ENCODE data around the gene CCR7.

The CCR7 gene

GRCh38 chr17:40520991-40521453, 44.2 kb downstream of the CCR7 start:
- Histone ChIP-seq H3K9me3 (peaks cover 45% of the 10 kb centered on the region), H4K20me1 (no peaks in the 10 kb centered on the region), H3K36me3 (peaks cover 56% of the 10 kb centered on the region), H3K4me2 (peak overlapping the region; percentile 93), H3K4me3 (peak overlapping the region; percentile 71), H3K27ac (peak overlapping the region; percentile 96), H3K27me3 (no peaks in the 10 kb centered on the region), H3K4me1 (peaks cover 66% of the 10 kb centered on the region), H3K9ac (peak overlapping the region; percentile 40; the same call in 1 of the 2 replicates)
- TF ChIP-seq Cebpa-rat (IDR thresholded peaks at IDR 0.05): no peak

- Histone ChIP-seq H3K4me2 (peak overlapping the region; percentile 93), H3K27me3 (no peaks in the 10 kb centered on the region), H3K4me3 (peak overlapping the region; percentile 71), H3K4me1 (peaks cover 84% of the 10 kb centered on the region), H3K36me3 (peaks cover 38% of the 10 kb centered on the region), H3K27ac (peak overlapping the region; percentile 96), H3K9me3 (peaks cover 30% of the 10 kb centered on the region), H3K9ac (peak overlapping the region; percentile 85), H4K20me1 (no peaks in the 10 kb centered on the region)
- no peak for TF ChIP-seq Cebpa-rat (IDR thresholded peaks at IDR 0.05)
Measured at GRCh38 chr17:40519089-40519775, 46.0 kb downstream of the CCR7 start.

- no peaks in the 10 kb centered on the region for H3K27me3 ChIP-seq
- peaks cover 91% of the 10 kb centered on the region for H3K4me1 ChIP-seq
- H4K20me1 ChIP-seq: no peaks in the 10 kb centered on the region
- peaks cover 32% of the 10 kb centered on the region for H3K36me3 ChIP-seq
- peak overlapping the region; percentile 71 for H3K4me3 ChIP-seq
- peaks cover 23% of the 10 kb centered on the region for H3K9me3 ChIP-seq
- H3K27ac ChIP-seq: peak overlapping the region; percentile 96
- peak overlapping the region; percentile 85 for H3K9ac ChIP-seq
- TF ChIP-seq Cebpa-rat (IDR thresholded peaks at IDR 0.05): no peak
- H3K4me2 ChIP-seq: peak overlapping the region; percentile 93
Measured at GRCh38 chr17:40518401-40519088, 46.7 kb downstream of the CCR7 start.

GRCh38 chr17:40517981-40518380, 47.3 kb downstream of the CCR7 start:
- H3K36me3 ChIP-seq: peaks cover 26% of the 10 kb centered on the region
- peaks cover 97% of the 10 kb centered on the region for H3K4me1 ChIP-seq
- peak overlapping the region; percentile 71 for H3K4me3 ChIP-seq
- H3K4me2 ChIP-seq: peak overlapping the region; percentile 93
- no peak for TF ChIP-seq Cebpa-rat (IDR thresholded peaks at IDR 0.05)
- peak overlapping the region; percentile 85 for H3K9ac ChIP-seq
- peaks cover 18% of the 10 kb centered on the region for H3K9me3 ChIP-seq
- H4K20me1 ChIP-seq: no peaks in the 10 kb centered on the region
- H3K27me3 ChIP-seq: no peaks in the 10 kb centered on the region
- H3K27ac ChIP-seq: peak overlapping the region; percentile 96

GRCh38 chr17:40517286-40517662, 48.0 kb downstream of the CCR7 start:
- H3K4me2 ChIP-seq: peak overlapping the region; percentile 93
- H3K36me3 ChIP-seq: peaks cover 19% of the 10 kb centered on the region
- no peaks in the 10 kb centered on the region for H3K27me3 ChIP-seq
- H4K20me1 ChIP-seq: no peaks in the 10 kb centered on the region
- peak overlapping the region; percentile 96 for H3K27ac ChIP-seq
- H3K4me1 ChIP-seq: peaks cover 98% of the 10 kb centered on the region
- H3K9me3 ChIP-seq: peaks cover 11% of the 10 kb centered on the region
- peak overlapping the region; percentile 85 for H3K9ac ChIP-seq
- no peak for TF ChIP-seq Cebpa-rat (IDR thresholded peaks at IDR 0.05)
- peak overlapping the region; percentile 71 for H3K4me3 ChIP-seq

GRCh38 chr17:40516581-40517285, 48.5 kb downstream of the CCR7 start:
- peaks cover 6% of the 10 kb centered on the region; the same call in 1 of the 2 replicates for H3K9me3 ChIP-seq
- H3K4me2 ChIP-seq: peak overlapping the region; percentile 93
- no peak for TF ChIP-seq Cebpa-rat (IDR thresholded peaks at IDR 0.05)
- no peaks in the 10 kb centered on the region for H3K27me3 ChIP-seq
- peaks cover 98% of the 10 kb centered on the region for H3K4me1 ChIP-seq
- no peaks in the 10 kb centered on the region for H4K20me1 ChIP-seq
- H3K4me3 ChIP-seq: peak overlapping the region; percentile 71
- peak overlapping the region; percentile 85 for H3K9ac ChIP-seq
- peaks cover 13% of the 10 kb centered on the region for H3K36me3 ChIP-seq
- H3K27ac ChIP-seq: peak overlapping the region; percentile 96

GRCh38 chr17:40515491-40516041, 49.7 kb downstream of the CCR7 start:
- Histone ChIP-seq H3K4me1 (peaks cover 92% of the 10 kb centered on the region), H3K9me3 (no peaks in the 10 kb centered on the region), H3K9ac (peak overlapping the region; percentile 60; the same call in 1 of the 2 replicates), H3K4me3 (no peak overlapping the region), H3K36me3 (peaks cover 2% of the 10 kb centered on the region), H3K4me2 (peak overlapping the region; percentile 93), H3K27me3 (no peaks in the 10 kb centered on the region), H3K27ac (peak overlapping the region; percentile 96), H4K20me1 (no peaks in the 10 kb centered on the region)
- TF ChIP-seq Cebpa-rat (IDR thresholded peaks at IDR 0.05): no peak

- no peaks in the 10 kb centered on the region for H3K36me3 ChIP-seq
- peak overlapping the region; percentile 96 for H3K27ac ChIP-seq
- peak overlapping the region; percentile 28; the same call in 1 of the 2 replicates for H3K9ac ChIP-seq
- TF ChIP-seq Cebpa-rat (IDR thresholded peaks at IDR 0.05): no peak
- H3K4me1 ChIP-seq: peaks cover 91% of the 10 kb centered on the region
- H3K4me3 ChIP-seq: no peak overlapping the region
- H3K9me3 ChIP-seq: no peaks in the 10 kb centered on the region
- H3K27me3 ChIP-seq: no peaks in the 10 kb centered on the region
- no peaks in the 10 kb centered on the region for H4K20me1 ChIP-seq
- peak overlapping the region; percentile 93 for H3K4me2 ChIP-seq
Measured at GRCh38 chr17:40515011-40515410, 50.3 kb downstream of the CCR7 start.

GRCh38 chr17:40514013-40514875, 51.0 kb downstream of the CCR7 start:
- Histone ChIP-seq H3K36me3 (no peaks in the 10 kb centered on the region), H3K9me3 (no peaks in the 10 kb centered on the region), H3K9ac (no peak overlapping the region), H3K4me3 (no peak overlapping the region), H3K4me1 (peaks cover 90% of the 10 kb centered on the region), H3K4me2 (peak overlapping the region; percentile 93), H4K20me1 (no peaks in the 10 kb centered on the region), H3K27ac (peak overlapping the region; percentile 96), H3K27me3 (no peaks in the 10 kb centered on the region)
- TF ChIP-seq Cebpa-rat (IDR thresholded peaks at IDR 0.05): no peak

All from BLaER1 (cell line).